HEK293T (cell line): ENCODE data around the gene EPHB1.

ENCODE experiments used
- BHLHE40 ChIP-seq: fragments of 450-650 bp; IDR thresholded peaks from 2 replicates; pipeline ENCODE4 v1.6.1; 2016; ENCODE audit warnings: mild to moderate bottlenecking, moderate library complexity, borderline replicate concordance
- ELF4 ChIP-seq: fragments of 450-650 bp; IDR thresholded peaks from 2 replicates; pipeline ENCODE4 v1.6.1; 2017; ENCODE audit warnings: antibody characterized with exemption
- FOXA1 ChIP-seq: fragments of 450-650 bp; IDR thresholded peaks from 2 replicates; pipeline ENCODE4 v1.6.1; 2016; ENCODE audit warnings: mild to moderate bottlenecking
- FOXK2 ChIP-seq: fragments of 450-650 bp; IDR thresholded peaks from 2 replicates; pipeline ENCODE4 v1.6.1; 2016; ENCODE audit warnings: mild to moderate bottlenecking
- FOXM1 ChIP-seq: fragments of 450-650 bp; IDR thresholded peaks from 2 replicates; pipeline ENCODE4 v1.6.1; 2017; ENCODE audit warnings: mild to moderate bottlenecking, borderline replicate concordance
- HDGF ChIP-seq: fragments of 450-650 bp; IDR thresholded peaks from 2 replicates; pipeline ENCODE4 v1.6.1; 2017; ENCODE audit warnings: antibody characterized with exemption, borderline replicate concordance
- L3MBTL2 ChIP-seq: fragments of 450-650 bp; conservative IDR thresholded peaks from 2 replicates; pipeline ENCODE4 v1.6.1; 2016; ENCODE audit warnings: mild to moderate bottlenecking
- SP1 ChIP-seq: fragments of 450-650 bp; IDR thresholded peaks from 2 replicates; pipeline ENCODE4 v1.6.1; 2017
- SUZ12 ChIP-seq: fragments of 450-650 bp; IDR thresholded peaks from 2 replicates; pipeline ENCODE4 v1.6.1; 2016; ENCODE audit warnings: mild to moderate bottlenecking
- TARDBP ChIP-seq: fragments of 450-650 bp; IDR thresholded peaks from 2 replicates; pipeline ENCODE4 v1.6.1; 2016
- ZNF384 ChIP-seq: fragments of 450-650 bp; IDR thresholded peaks from 2 replicates; pipeline ENCODE4 v1.6.1; 2016

DNA sequence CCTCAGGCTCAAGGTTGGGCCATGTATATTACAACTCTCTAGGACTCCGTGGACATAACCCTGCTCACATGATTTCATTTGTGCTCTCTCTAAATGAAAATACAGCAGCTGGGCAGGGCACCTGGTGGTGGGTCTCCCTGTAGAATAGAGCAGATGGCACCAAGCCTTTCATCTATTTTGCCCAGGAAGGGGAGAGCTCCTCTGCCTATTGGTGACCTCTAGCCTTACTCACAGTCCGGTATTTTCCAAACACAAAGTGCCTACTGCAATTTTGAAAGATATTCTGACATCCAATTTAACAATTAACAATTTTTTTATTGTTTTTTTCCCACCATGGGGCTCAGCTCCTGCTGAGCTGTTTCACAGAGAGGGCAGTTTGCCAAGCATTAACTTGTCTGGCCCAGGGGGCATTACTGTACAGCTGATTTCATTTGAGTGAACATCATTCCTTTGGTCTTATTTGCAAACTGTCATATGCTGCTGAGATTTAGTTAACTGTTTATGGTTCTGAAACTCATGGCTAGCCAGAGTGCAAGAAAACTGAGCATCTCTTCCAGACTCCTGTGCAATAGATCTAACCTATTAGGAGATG, 474.0 kb downstream of the EPHB1 start:
- TF ChIP-seq SP1 (no peak), FOXM1 (no peak), FOXA1 (no peak), SUZ12 (no peak), BHLHE40 (no peak), FOXK2 (no peak), ZNF384 (no peak), HDGF (no peak), TARDBP (no peak), ELF4 (no peak), L3MBTL2 (no peak)
